GM19372 (cell line): ENCODE measurements around the gene IMPACT.
A peak's percentile ranks its signal among the peaks of the same experiment; 100 is the strongest.

Experiments used
- ATAC-seq: cut with Tn5 transposase; IDR thresholded peaks from one replicate; pipeline ENCODE4 v1.9.1; 2021; ENCODE audit warnings: mild to moderate bottlenecking, low read depth, moderate library complexity; ENCODE audit not compliant: unreplicated experiment

Gene IMPACT

GRCh38 chr18:24474406-24474805, 47.9 kb downstream of the IMPACT start:
- ATAC-seq, result no peak

GRCh38 chr18:24475926-24476589, 49.6 kb downstream of the IMPACT start:
- no peak for ATAC-seq

GRCh38 chr18:24479371-24479770, 52.9 kb downstream of the IMPACT start:
- ATAC-seq, result no peak

- no peak for ATAC-seq
Observed at GRCh38 chr18:24482821-24483220, 56.4 kb downstream of the IMPACT start.

- no peak for ATAC-seq
Observed at GRCh38 chr18:24485681-24486080, 59.2 kb downstream of the IMPACT start.

GRCh38 chr18:24486684-24487083, 60.2 kb downstream of the IMPACT start:
- ATAC-seq, result no peak

GRCh38 chr18:24488824-24489493, 62.5 kb downstream of the IMPACT start:
- no peak for ATAC-seq

GRCh38 chr18:24490539-24490938, 64.1 kb downstream of the IMPACT start:
- no peak for ATAC-seq

GRCh38 chr18:24491927-24492834, 65.7 kb downstream of the IMPACT start:
- ATAC-seq, result peak; percentile 59

GRCh38 chr18:24494586-24494985, 68.1 kb downstream of the IMPACT start:
- no peak for ATAC-seq

GRCh38 chr18:24497031-24497754, 70.7 kb downstream of the IMPACT start:
- no peak for ATAC-seq

- no peak for ATAC-seq
Observed at GRCh38 chr18:24499814-24500213, 73.3 kb downstream of the IMPACT start.

- ATAC-seq, result no peak
Observed at GRCh38 chr18:24500217-24500616, 73.7 kb downstream of the IMPACT start.

- ATAC-seq, result no peak
Observed at GRCh38 chr18:24500766-24501165, 74.3 kb downstream of the IMPACT start.

- no peak for ATAC-seq
Observed at GRCh38 chr18:24502667-24503523, 76.4 kb downstream of the IMPACT start.
